ENCODE measurements around the gene WFDC8.

WFDC8 gene

GRCh38 chr20:45545351-45545750 lies 33.7 kb downstream of the WFDC8 start:
- Histone ChIP-seq H3K9me3 (ENCODE audit: control insufficient read depth, insufficient read depth, low read depth, low read length) (no peaks in the 10 kb centered on the region), H3K4me1 (ENCODE audit: control insufficient read depth, insufficient read depth, low read length) (no peaks in the 10 kb centered on the region), H3K36me3 (ENCODE audit: control insufficient read depth in 2 of 2, insufficient read depth in 1 of 2, low read length in 2 of 2) (no peaks in the 10 kb centered on the region), H3K4me3 (ENCODE audit: low read depth, low read length) (no peak overlapping the region), H3K27ac (ENCODE audit: extremely low read depth, low read depth, low read length) (no peak overlapping the region)
- no peak for TF ChIP-seq OVOL3 (tag by site-specific recombination; IDR thresholded peaks at IDR 0.05)
- TF ChIP-seq, protein P1, sequence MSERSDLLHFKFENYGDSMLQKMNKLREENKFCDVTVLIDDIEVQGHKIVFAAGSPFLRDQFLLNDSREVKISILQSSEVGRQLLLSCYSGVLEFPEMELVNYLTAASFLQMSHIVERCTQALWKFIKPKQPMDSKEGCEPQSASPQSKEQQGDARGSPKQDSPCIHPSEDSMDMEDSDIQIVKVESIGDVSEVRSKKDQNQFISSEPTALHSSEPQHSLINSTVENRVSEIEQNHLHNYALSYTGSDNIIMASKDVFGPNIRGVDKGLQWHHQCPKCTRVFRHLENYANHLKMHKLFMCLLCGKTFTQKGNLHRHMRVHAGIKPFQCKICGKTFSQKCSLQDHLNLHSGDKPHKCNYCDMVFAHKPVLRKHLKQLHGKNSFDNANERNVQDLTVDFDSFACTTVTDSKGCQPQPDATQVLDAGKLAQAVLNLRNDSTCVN (tag by site-specific recombination; optimal IDR thresholded peaks at IDR 0.05), result no peak
- TF ChIP-seq ZNF530 (tag by site-specific recombination; IDR thresholded peaks at IDR 0.05; ENCODE audit: low read depth), result no peak
- TF ChIP-seq ZNF426 (tag by site-specific recombination; IDR thresholded peaks at IDR 0.05), result no peak
- TF ChIP-seq ZFP3 (tag by site-specific recombination; IDR thresholded peaks at IDR 0.05; ENCODE audit: low read depth), result no peak
- no peak for TF ChIP-seq ZNF10 (tag by site-specific recombination; IDR thresholded peaks at IDR 0.05)
- no peak for TF ChIP-seq ZNF621 (tag by site-specific recombination; IDR thresholded peaks at IDR 0.05)
- no peak for TF ChIP-seq KLF16 (tag by site-specific recombination; IDR thresholded peaks at IDR 0.05)
- TF ChIP-seq ZNF629 (tag by site-specific recombination; IDR thresholded peaks at IDR 0.05), result no peak
- TF ChIP-seq ZNF133 (tag by site-specific recombination; IDR thresholded peaks at IDR 0.05), result no peak
- TF ChIP-seq ZNF394 (tag by site-specific recombination; IDR thresholded peaks at IDR 0.05; ENCODE audit: borderline replicate concordance), result no peak
- TF ChIP-seq ZFP37 (tag by site-specific recombination; IDR thresholded peaks at IDR 0.05), result no peak
- TF ChIP-seq, protein P2, sequence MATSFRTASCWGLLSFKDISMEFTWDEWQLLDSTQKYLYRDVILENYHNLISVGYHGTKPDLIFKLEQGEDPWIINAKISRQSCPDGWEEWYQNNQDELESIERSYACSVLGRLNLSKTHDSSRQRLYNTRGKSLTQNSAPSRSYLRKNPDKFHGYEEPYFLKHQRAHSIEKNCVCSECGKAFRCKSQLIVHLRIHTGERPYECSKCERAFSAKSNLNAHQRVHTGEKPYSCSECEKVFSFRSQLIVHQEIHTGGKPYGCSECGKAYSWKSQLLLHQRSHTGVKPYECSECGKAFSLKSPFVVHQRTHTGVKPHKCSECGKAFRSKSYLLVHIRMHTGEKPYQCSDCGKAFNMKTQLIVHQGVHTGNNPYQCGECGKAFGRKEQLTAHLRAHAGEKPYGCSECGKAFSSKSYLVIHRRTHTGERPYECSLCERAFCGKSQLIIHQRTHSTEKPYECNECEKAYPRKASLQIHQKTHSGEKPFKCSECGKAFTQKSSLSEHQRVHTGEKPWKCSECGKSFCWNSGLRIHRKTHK (tag by site-specific recombination; IDR thresholded peaks at IDR 0.05), result no peak
- TF ChIP-seq CTCF (tag by site-specific recombination; IDR thresholded peaks at IDR 0.05), result no peak
- TF ChIP-seq ZNF148 (tag by site-specific recombination; IDR thresholded peaks at IDR 0.05; ENCODE audit: borderline replicate concordance), result no peak
- no peak for TF ChIP-seq MZF1 (tag by site-specific recombination; IDR thresholded peaks at IDR 0.05; ENCODE audit: borderline replicate concordance)
- TF ChIP-seq ZNF600 (tag by site-specific recombination; IDR thresholded peaks at IDR 0.05), result no peak
- TF ChIP-seq ZFHX2 (tag by site-specific recombination; conservative IDR thresholded peaks at IDR 0.05), result no peak
- TF ChIP-seq RBAK (tag by site-specific recombination; IDR thresholded peaks at IDR 0.05), result no peak
- no peak for TF ChIP-seq ZBTB49 (tag by site-specific recombination; IDR thresholded peaks at IDR 0.05; ENCODE audit: low read depth)
- ChIA-PET CTCF (interaction anchor here (0.6 to 1.4 kb wide), 3 partner anchors 50 to 225 kb away, joined by 3 to 19 read pairs (median 6); no protein-coding TSS in a partner anchor), POLR2A (no interaction called here)
